DLD1 (cell line): ENCODE measurements around the gene MED12.
"Not testable (repeated sequence)": the region's sequence is repeated elsewhere in the genome, so short reads cannot be mapped to it uniquely, and the experiment has no call there.

Experiments
- in situ Hi-C: cut with HindIII; loops from 2 replicates; pipeline ENCODE4 v1.10.0; 2017; ENCODE audit warnings: low sequenced_read_pairs

Gene MED12

GRCh38 chrX:71160475-71160874 is 42.1 kb downstream of the MED12 start:
- in situ Hi-C loops: no loop called here

DNA sequence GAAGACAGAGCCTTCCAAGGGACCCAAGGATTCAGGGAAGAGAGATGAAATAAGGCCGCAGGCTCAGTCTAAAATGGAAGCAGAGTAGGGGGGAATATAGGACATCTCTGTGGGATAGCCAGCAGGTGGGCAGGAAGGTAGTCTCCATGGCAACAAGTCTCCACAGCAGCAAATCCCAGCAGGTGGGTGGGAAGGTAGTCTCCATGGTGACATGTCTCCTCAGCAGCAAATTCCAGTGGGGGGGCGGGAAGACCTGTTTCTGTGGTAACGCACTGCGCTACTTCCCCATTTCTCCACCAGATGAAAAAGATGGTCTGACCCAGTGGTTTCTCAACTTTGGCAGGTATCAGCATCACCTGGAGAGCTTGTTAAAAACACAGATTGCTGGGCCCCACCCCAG is 44.6 kb downstream of the MED12 start:
- in situ Hi-C loops: no loop called here

DNA sequence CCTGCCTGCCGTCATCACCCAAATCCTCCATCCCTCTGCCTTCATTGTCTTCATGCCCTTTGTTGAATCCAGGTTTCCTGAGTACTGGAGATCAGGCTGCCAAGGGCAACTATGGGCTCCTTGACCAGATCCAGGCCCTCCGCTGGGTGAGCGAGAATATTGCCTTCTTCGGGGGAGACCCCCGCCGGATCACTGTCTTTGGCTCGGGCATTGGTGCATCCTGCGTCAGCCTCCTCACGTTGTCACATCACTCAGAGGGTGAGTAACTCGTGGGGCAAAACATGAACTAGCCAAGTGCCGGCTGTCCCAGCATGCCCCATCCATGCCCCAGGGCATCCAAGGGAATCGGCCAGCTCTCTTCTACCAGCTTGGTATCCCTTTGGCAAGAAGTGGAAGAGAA is 45.7 kb downstream of the MED12 start:
- in situ Hi-C loops: no loop called here

DNA sequence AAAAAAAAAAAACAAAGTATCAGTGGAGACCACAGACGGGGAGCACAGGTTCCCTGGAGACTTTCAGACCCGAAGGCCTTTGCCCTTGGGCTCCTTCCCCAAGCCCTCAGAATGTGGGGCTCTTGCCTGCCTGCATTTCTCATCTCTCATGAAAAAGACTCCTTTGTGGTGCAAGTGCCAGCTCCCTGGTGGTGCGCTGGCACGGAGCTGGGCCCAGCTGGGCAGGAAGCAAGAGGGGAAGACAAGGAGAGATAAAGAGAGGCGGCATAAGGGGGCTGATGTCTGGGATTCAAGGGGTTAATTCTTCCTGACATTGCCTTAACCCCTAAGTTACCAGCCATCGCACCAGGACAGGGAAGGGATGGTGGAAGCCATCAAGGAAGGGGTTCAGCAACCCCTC is 48.1 kb downstream of the MED12 start:
- in situ Hi-C loops: no loop called here

DNA sequence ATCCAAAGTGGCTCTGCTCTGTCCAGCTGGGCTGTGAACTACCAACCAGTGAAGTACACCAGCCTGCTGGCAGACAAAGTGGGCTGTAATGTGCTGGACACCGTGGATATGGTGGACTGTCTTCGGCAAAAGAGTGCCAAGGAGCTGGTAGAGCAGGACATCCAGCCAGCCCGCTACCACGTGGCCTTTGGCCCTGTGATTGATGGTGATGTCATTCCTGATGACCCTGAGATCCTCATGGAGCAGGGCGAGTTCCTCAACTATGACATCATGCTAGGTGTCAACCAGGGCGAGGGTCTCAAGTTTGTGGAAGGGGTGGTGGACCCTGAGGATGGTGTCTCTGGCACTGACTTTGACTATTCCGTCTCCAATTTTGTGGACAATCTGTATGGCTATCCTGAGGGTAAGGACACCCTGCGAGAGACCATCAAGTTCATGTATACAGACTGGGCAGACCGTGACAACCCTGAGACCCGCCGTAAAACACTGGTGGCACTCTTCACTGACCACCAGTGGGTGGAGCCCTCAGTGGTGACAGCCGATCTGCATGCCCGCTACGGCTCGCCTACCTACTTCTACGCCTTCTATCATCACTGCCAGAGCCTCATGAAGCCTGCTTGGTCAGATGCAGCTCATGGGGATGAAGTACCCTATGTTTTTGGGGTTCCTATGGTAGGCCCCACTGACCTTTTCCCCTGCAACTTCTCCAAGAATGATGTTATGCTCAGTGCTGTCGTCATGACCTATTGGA is 48.8 kb downstream of the MED12 start:
- in situ Hi-C loops: no loop called here

DNA sequence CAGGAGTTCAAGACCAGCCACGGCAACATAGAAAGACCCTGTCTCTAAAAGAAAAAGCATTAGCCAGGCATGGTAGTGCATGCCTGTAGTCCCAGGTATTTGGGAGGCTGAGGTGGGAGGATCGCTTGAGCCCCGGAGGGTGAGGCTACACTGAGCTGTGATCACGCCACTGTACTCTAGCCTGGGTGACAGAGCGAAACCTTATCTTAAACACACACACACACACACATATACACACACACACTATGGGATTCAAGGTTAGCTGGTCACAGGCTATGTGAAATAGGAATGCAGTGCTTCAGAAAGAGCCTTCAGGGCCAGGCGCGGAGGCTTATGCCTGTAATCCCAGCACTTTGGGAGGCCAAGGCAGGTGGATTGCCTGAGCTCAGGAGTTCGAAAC is 49.7 kb downstream of the MED12 start:
- in situ Hi-C loops: no loop called here

- in situ Hi-C loops: no loop called here
These were observed 51.2 kb downstream of the MED12 start for GRCh38 chrX:71169586-71169985.

- in situ Hi-C loops: no loop called here
These were observed 52.3 kb downstream of the MED12 start for GRCh38 chrX:71170660-71171059.

GRCh38 chrX:71171110-71171801 is 52.9 kb downstream of the MED12 start:
- in situ Hi-C loops: no loop called here

DNA sequence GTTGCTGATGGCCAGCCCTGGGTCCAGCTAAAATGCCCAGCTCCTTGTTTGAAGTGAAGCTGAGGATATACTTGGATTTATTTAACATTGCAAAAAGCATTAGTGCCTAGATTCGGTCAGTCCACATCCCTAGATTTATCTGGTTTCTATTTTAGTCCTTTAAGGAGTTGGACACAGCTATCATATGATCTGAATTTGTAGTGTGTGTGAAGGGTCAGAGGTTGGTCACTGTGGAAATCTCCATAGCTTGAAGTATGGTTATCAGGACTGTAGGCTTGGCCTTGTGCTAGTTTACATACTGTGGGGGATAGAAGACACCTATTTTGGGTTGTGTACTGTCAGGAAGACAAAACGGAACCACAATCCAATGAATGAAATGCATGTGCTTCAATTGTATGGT is 55.0 kb downstream of the MED12 start:
- in situ Hi-C loops: no loop called here

DNA sequence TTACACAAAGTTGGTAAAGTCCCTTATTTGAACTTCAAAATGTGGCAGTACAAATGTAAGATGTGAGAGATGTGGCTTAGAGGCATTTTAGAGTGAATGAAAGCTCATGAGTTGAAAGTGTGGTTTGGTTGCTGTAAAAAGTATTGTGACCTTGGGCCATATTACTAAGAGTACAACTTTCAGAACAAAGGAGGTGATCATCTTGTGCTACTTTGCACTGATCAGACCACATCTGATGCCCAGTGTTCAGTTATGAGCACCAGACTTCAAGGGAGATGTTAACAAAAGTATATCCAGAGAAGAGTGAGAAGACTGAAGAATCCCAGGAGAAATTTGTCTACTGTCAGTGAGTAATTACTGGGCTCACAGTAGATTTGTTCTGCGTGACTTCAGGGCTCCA is 56.4 kb downstream of the MED12 start:
- in situ Hi-C loops: no loop called here

- in situ Hi-C loops: no loop called here
These were observed 57.1 kb downstream of the MED12 start for GRCh38 chrX:71175531-71175930.

- in situ Hi-C loops: no loop called here
These were observed 58.9 kb downstream of the MED12 start for GRCh38 chrX:71177327-71177726.

DNA sequence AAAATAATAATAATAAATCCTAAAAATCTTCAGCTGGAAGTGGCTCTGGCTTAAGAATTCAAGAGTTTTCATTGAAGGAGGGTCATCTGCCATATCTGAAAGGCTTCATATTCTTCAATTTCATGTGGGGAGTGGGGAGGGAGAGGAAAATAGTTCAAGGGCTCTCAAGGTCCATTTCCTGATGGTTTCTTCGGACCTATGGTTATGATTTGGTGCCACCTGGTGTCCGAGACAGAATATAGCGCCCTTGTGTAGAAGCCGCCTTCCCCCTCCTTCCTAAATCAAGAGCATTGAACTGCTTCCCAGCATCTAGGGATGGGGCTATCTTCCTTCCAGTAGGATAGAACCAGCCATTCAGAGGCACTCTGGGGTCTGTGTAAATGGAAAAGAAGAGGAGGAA is 60.5 kb downstream of the MED12 start:
- in situ Hi-C loops: no loop called here

DNA sequence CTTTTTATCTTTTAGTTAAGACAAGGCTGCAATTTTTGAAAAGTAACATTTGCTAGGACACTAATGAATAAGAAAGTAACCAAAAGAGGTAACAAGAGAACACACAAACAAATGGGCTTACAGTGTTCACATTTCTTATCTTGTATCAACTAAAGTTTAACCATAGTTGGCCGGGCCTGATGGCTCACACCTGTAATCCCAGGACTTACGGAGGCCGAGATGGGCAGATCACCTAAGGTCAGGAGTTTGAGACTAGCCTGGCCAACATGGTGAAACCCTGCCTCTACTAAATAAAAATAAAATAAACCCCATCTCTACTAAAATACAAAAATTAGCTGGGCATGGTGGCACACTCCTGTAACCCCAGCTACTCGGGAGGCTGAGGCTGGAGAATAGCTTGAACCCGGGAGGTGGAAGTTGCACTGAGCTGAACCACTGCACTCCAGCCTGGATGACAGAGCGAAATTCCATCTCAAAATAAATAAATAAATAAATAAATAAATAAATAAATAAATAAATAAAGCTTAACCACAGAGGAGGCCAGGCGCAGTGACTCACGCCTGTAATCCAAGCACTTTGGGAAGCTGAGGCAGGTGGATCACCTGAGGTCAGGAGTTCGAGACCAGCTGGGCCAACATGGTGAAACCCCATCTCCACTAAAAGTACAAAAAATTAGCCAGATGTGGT is 62.3 kb downstream of the MED12 start:
- in situ Hi-C loops: not testable (repeated sequence)

DNA sequence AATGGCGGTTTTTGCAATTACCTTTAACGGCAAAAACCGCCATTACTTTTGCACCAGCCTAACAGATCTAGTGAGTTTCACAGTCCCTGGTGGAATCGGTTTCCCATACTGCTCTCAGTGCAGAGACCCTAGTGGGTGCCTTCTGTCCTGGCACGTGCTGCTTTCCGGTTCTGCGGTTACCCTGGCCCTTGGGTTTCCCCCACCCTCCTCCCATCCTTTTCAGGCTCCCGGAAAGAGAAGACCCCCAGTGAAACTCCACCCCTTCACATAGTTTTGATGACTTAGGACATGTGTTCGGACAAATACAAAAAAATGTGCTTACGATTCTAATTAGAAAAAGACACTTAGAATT is 63.1 kb downstream of the MED12 start:
- in situ Hi-C loops: no loop called here

- in situ Hi-C loops: no loop called here
These were observed 63.8 kb downstream of the MED12 start for GRCh38 chrX:71181910-71182799.

- in situ Hi-C loops: no loop called here
These were observed 64.5 kb downstream of the MED12 start for GRCh38 chrX:71182871-71183270.

DNA sequence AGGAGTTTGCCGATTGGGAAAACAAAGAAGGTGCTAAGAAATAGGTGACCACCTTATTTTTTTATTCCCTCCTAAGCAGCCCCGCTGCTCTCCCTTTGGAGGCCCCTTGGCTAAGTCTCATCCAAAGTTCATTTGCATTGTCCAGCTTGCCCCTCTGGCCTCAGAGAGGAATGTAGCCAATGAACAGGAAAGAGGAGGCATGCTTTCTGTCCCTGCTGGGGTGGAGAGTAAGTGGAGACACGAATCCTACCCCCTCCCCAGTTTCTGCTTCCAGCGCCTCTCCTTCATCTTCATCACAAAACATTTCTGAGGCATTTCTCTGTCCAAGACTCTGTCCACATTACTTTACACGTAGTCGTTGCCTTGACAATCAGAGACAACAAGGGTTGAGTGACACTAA is 64.9 kb downstream of the MED12 start:
- in situ Hi-C loops: no loop called here

DNA sequence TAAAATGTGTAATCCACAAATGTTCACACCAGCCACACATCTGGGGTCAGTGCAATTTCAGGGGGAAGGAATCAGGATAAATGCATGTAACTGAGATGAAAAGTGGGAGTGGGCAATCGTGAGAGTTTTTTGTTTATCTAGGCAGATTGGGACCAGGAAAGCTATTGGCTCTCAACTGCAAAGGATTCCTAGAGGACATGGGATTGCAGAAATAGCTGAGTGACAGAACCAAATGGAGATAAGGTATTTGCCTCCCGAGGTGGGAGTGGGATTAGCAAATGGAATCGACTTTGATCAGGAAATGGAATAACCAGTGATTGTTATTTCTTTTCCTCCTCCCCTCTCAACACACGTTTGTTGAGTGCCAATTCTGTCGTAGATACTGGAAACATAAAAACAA is 65.7 kb downstream of the MED12 start:
- in situ Hi-C loops: no loop called here

GRCh38 chrX:71184803-71185495 is 66.6 kb downstream of the MED12 start:
- in situ Hi-C loops: no loop called here
